Adipose tissue (tissue), 3 donors: Measurements from ENCODE around the gene GLYATL2. TPM values are rescaled to one million over a fixed set of nuclear protein-coding genes. Genes with fewer than 3 reads are reported as not detected.

Source experiments
- H3K27ac ChIP-seq: one replicate; pipeline ENCODE4 v1.5.1; 2013; ENCODE audit warnings: low read depth, low read length
- WGBS, 3 donors: extraction: QIAGEN DNeasy Blood & Tissue Kit; methylation state at CpG; one replicate each; pipeline ENCODE4 v1.1.7; 2013; 5-methylcytosine and 5-hydroxymethylcytosine counted together
- polyA plus RNA-seq, 3 donors: library from polyadenylated mRNA; stranded (reverse); fragments of 200-250 nt; gene quantifications; one replicate each; pipeline ENCODE4 v1.2.3, GENCODE V29; 2013
- donor health status: healthy with polysubstance abuse.
- donor health status: Bipolar disorder and iron deficiency.
- donor health status: healthy.

The GLYATL2 gene
- polyA plus RNA-seq, 3 donors: not detected

GRCh38 chr11:58807343-58807742 lies 37.2 kb downstream of the GLYATL2 start:
- no peak overlapping the region for H3K27ac ChIP-seq
- 58 to 88% (median 67%) methylated on average over 2 of the region's 2 CpGs for WGBS, 3 donors

GRCh38 chr11:58805065-58805464 lies 39.4 kb downstream of the GLYATL2 start:
- 86 to 95% (median 88%) methylated on average over 1 of the region's 1 CpG for WGBS, 3 donors
- H3K27ac ChIP-seq: no peak overlapping the region

- 67 to 79% (median 69%) methylated on average over 4 of the region's 4 CpGs for WGBS, 3 donors
Measured at GRCh38 chr11:58801974-58802545, 42.4 kb downstream of the GLYATL2 start.

DNA sequence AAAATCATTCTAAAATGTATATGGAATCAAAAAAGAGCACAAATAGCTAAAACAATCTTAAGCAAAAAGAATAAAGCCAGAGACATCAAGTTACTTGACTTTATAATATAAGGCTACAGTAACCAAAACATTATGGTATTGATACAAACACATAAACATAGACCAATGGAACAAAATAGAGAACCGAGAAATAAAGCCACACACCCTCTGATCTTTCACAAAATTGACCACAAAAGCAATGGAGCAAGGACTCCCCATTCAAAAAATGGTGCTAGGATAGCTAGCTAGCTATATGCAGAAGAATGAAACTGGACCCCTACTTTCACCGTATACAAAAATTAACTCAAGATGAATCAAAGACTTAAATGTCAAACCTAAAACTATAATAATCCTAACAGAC lies 43.2 kb downstream of the GLYATL2 start:
- no peak overlapping the region for H3K27ac ChIP-seq
- 83 to 84% (median 84%) methylated on average over 2 of the region's 2 CpGs for WGBS, 3 donors

More at GRCh38 chr11:58801974-58802545, 42.4 kb downstream of the GLYATL2 start:
- H3K27ac ChIP-seq: no peak overlapping the region

DNA sequence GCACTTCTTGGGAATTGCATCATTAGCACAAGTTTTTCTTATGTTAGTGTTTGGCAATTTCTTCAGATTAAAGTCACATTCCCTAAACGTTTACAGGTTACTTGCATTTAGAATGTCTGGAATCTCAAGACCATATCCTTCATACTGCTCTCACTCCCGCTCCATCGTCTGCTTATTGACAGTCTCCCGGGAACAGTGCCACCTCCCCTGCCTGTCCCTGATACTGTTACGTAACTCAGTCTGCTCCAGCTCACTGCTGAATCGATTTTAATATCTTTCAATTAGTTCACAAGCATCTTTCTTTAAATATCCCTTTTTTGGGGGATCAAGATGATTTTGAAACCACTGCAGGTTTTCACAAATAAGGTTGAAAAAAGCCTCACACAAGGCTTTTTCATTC lies 48.2 kb downstream of the GLYATL2 start:
- H3K27ac ChIP-seq: no peak overlapping the region
- 16 to 44% (median 29%) methylated on average over 6 of the region's 6 CpGs for WGBS, 3 donors

GRCh38 chr11:58788355-58789023 lies 56.0 kb downstream of the GLYATL2 start:
- no peak overlapping the region for H3K27ac ChIP-seq
- WGBS, 3 donors: 44 to 53% (median 52%) methylated on average over 4 of the region's 4 CpGs

- H3K27ac ChIP-seq: no peak overlapping the region
Measured at GRCh38 chr11:58787903-58788302, 56.6 kb downstream of the GLYATL2 start.

GRCh38 chr11:58786693-58787092 lies 57.8 kb downstream of the GLYATL2 start:
- 90 to 95% (median 94%) methylated on average over 3 of the region's 3 CpGs for WGBS, 3 donors

DNA sequence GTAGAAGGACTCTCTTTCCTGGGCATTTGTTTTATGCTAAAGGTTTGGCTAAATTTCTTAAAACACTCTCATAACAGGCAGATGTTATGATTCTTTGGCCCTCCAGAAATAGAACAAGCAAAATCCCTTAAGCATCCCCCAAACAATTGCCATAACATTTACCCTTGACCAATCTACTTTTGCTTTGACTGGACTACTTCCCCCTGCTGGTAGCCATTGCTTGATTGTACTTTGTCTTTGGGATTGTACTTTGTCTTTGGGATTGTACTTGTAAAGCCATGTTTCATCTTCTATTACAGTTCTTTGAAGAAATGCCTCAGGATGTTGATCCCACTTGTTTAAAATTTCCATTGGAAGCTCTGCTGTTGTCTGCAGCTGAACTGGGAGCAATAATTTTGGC lies 59.5 kb downstream of the GLYATL2 start:
- no peak overlapping the region for H3K27ac ChIP-seq

More at GRCh38 chr11:58786693-58787092, 57.8 kb downstream of the GLYATL2 start:
- no peak overlapping the region for H3K27ac ChIP-seq

Other genes with a start within 250 kb of the GLYATL2 start
- gene CNTF, start 222.0 kb downstream of the GLYATL2 start, polyA plus RNA-seq: under 1 TPM; 0.16 to 0.64 (median 0.56) TPM
- gene GLYAT, start 112.8 kb downstream of the GLYATL2 start, polyA plus RNA-seq: 1 to 10 TPM in 1 of 3 donors, under 1 TPM in 2; 0.06 to 4.9 (median 0.90) TPM
- under 1 TPM; 0.13 to 0.79 (median 0.76) TPM for gene GLYATL1, start 94.8 kb upstream of the GLYATL2 start, polyA plus RNA-seq
- gene GLYATL1B, start 241.6 kb upstream of the GLYATL2 start, polyA plus RNA-seq: not detected